DOHH2 (cell line): ENCODE data around the gene SLC34A1.

Experiments used
- H3F3A ChIP-seq: fragments of 200-600 bp; sonication (generic), shearing (Covaris generic); 2 replicates; pipeline ENCODE4 v1.6.0; 2016; ENCODE audit warnings: antibody characterized with exemption, mild to moderate bottlenecking; ENCODE audit not compliant: control insufficient read depth, insufficient read depth
- H3K27ac ChIP-seq: fragments of 200-600 bp; sonication (generic); 2 replicates; pipeline ENCODE4 v1.5.1; 2014; ENCODE audit warnings: low read depth, mild to moderate bottlenecking, low read length, moderate library complexity
- H3K27me3 ChIP-seq: fragments of 200-600 bp; sonication (generic); 2 replicates; pipeline ENCODE4 v1.6.1; 2014; ENCODE audit warnings: mild to moderate bottlenecking, low read length, mixed read lengths; ENCODE audit not compliant: control insufficient read depth
- H3K36me3 ChIP-seq: fragments of 200-600 bp; sonication (generic); 2 replicates; pipeline ENCODE4 v1.6.1; 2014; ENCODE audit warnings: mild to moderate bottlenecking, low read length, moderate library complexity, mixed read lengths; ENCODE audit not compliant: control insufficient read depth
- H3K4me1 ChIP-seq: fragments of 200-600 bp; sonication (generic); 2 replicates; pipeline ENCODE4 v1.6.1; 2014; ENCODE audit warnings: mild to moderate bottlenecking, low read length, mixed read lengths; ENCODE audit not compliant: control insufficient read depth
- H3K4me2 ChIP-seq: fragments of 200-600 bp; sonication (generic); 2 replicates; pipeline ENCODE4 v1.6.0; 2014; ENCODE audit warnings: mild to moderate bottlenecking, low read length, moderate library complexity
- H3K4me3 ChIP-seq: fragments of 200-600 bp; sonication (generic); 2 replicates; pipeline ENCODE4 v1.5.1; 2014; ENCODE audit warnings: mild to moderate bottlenecking, low read length, mixed read lengths
- H3K79me2 ChIP-seq: fragments of 200-600 bp; sonication (generic); 2 replicates; pipeline ENCODE4 v1.6.1; 2014; ENCODE audit warnings: mild to moderate bottlenecking, low read length, mixed read lengths; ENCODE audit not compliant: control insufficient read depth
- H3K9me2 ChIP-seq: fragments of 200-600 bp; sonication (generic); replicated peaks from 2 replicates; pipeline ENCODE4 v1.6.1; 2014; ENCODE audit warnings: mild to moderate bottlenecking, low read length, mixed read lengths; ENCODE audit not compliant: control insufficient read depth
- H3K9me3 ChIP-seq: fragments of 200-600 bp; sonication (generic); 2 replicates; pipeline ENCODE4 v1.6.1; 2014; ENCODE audit warnings: antibody characterized with exemption, low read length, mixed read lengths; ENCODE audit not compliant: control insufficient read depth, insufficient read depth
- H4K20me1 ChIP-seq: fragments of 200-600 bp; sonication (generic); 2 replicates; pipeline ENCODE4 v1.6.0; 2014; ENCODE audit warnings: low read depth, mild to moderate bottlenecking, antibody characterized with exemption, low read length, moderate library complexity; ENCODE audit not compliant: control insufficient read depth, insufficient read depth
- CTCF ChIP-seq: fragments of 200-600 bp; sonication (generic); IDR thresholded peaks from one replicate; pipeline ENCODE4 v1.5.1; 2014; ENCODE audit warnings: antibody characterized with exemption, mild to moderate bottlenecking, low read depth, low read length; ENCODE audit not compliant: poor library complexity, severe bottlenecking
- EZH2phosphoT487 ChIP-seq: fragments of 200-600 bp; sonication (generic); IDR thresholded peaks from 2 replicates; pipeline ENCODE4 v1.6.1; 2017; ENCODE audit warnings: borderline replicate concordance, mild to moderate bottlenecking, antibody characterized with exemption, low read length, moderate library complexity, mixed read lengths

Gene SLC34A1

GRCh38 chr5:177396078-177396477 is 11.8 kb downstream of the SLC34A1 start:
- Histone ChIP-seq H3K4me3 (no peak overlapping the region), H3K27ac (no peak overlapping the region), H3K9me2 (no peaks in the 10 kb centered on the region), H4K20me1 (no peaks in the 10 kb centered on the region), H3K36me3 (no peaks in the 10 kb centered on the region), H3K79me2 (no peaks in the 10 kb centered on the region), H3K27me3 (peaks cover 2% of the 10 kb centered on the region), H3K4me1 (peaks cover 16% of the 10 kb centered on the region), H3F3A (peaks cover 3% of the 10 kb centered on the region), H3K4me2 (no peak overlapping the region), H3K9me3 (no peaks in the 10 kb centered on the region)
- no peak for TF ChIP-seq CTCF
- TF ChIP-seq EZH2phosphoT487: no peak

GRCh38 chr5:177396807-177397206 is 12.6 kb downstream of the SLC34A1 start:
- peaks cover 15% of the 10 kb centered on the region for H3K4me1 ChIP-seq
- H3K79me2 ChIP-seq: no peaks in the 10 kb centered on the region
- H3F3A ChIP-seq: peaks cover 3% of the 10 kb centered on the region
- H3K36me3 ChIP-seq: no peaks in the 10 kb centered on the region
- no peak overlapping the region for H3K4me2 ChIP-seq
- no peaks in the 10 kb centered on the region for H3K9me2 ChIP-seq
- no peaks in the 10 kb centered on the region for H4K20me1 ChIP-seq
- no peak overlapping the region for H3K27ac ChIP-seq
- no peaks in the 10 kb centered on the region for H3K9me3 ChIP-seq
- TF ChIP-seq CTCF (no peak), EZH2phosphoT487 (no peak)
- H3K4me3 ChIP-seq: no peak overlapping the region
- peaks cover 9% of the 10 kb centered on the region for H3K27me3 ChIP-seq

GRCh38 chr5:177397875-177398390 is 13.7 kb downstream of the SLC34A1 start:
- Histone ChIP-seq H3K9me2 (no peaks in the 10 kb centered on the region), H3K4me2 (no peak overlapping the region), H3K36me3 (no peaks in the 10 kb centered on the region), H3F3A (peaks cover 3% of the 10 kb centered on the region), H3K9me3 (no peaks in the 10 kb centered on the region), H3K27ac (no peak overlapping the region), H3K4me3 (no peak overlapping the region), H4K20me1 (no peaks in the 10 kb centered on the region), H3K79me2 (no peaks in the 10 kb centered on the region), H3K27me3 (peaks cover 20% of the 10 kb centered on the region), H3K4me1 (peaks cover 17% of the 10 kb centered on the region)
- TF ChIP-seq CTCF (no peak), EZH2phosphoT487 (no peak)
